Epithelial cell of esophagus (primary cell): ENCODE data around the gene HES4.
"Not testable (repeated sequence)": the region's sequence is repeated elsewhere in the genome, so short reads cannot be mapped to it uniquely, and the experiment has no call there.

ENCODE experiments used
- DNase-seq: peaks from one replicate; pipeline ENCODE4 v3.0.0; 2010; ENCODE audit warnings: low read depth
- H3K4me3 ChIP-seq: 2 replicates; pipeline ENCODE4 v1.5.1; 2011; ENCODE audit warnings: mild to moderate bottlenecking, low read length, control low read depth
- TF ChIP-seq, protein P1 (sequence below): IDR thresholded peaks from 2 replicates; pipeline ENCODE4 v1.5.1; 2011; ENCODE audit warnings: low read depth, mild to moderate bottlenecking, low read length, control low read depth, inconsistent platforms; ENCODE audit not compliant: insufficient read depth; ENCODE audit errors: missing control alignments

HES4 gene

DNA sequence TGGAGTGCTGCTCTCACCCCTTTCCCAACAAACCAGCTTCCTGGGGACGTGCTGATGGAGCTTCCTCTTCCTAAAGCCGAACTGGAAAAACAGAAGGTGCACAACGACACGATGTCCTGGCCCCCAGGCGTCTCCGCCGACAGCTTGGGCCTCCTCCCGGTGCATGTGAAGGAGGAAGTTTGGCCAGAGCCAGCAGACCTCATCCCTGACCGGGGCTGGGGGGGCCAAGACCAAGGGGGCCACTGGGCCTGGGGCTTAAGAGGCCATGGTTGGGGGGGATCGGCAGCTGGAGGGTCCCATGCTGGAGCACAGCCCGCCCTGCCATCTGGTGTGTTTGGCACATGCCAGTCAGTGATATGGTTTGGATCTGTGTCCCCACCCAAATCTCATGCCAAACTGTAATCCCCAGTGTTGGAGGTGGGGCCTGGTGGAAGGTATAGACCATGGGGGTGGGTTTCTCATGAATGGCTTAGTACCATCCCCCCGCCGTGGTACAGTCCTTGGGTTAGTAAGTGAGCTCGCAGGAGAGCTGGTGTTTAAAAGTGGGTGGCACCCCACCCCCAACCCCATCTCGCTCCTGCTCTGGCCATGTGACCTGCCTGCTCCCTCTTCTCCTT, 6.4 kb downstream of the HES4 start:
- TF ChIP-seq, protein P1, sequence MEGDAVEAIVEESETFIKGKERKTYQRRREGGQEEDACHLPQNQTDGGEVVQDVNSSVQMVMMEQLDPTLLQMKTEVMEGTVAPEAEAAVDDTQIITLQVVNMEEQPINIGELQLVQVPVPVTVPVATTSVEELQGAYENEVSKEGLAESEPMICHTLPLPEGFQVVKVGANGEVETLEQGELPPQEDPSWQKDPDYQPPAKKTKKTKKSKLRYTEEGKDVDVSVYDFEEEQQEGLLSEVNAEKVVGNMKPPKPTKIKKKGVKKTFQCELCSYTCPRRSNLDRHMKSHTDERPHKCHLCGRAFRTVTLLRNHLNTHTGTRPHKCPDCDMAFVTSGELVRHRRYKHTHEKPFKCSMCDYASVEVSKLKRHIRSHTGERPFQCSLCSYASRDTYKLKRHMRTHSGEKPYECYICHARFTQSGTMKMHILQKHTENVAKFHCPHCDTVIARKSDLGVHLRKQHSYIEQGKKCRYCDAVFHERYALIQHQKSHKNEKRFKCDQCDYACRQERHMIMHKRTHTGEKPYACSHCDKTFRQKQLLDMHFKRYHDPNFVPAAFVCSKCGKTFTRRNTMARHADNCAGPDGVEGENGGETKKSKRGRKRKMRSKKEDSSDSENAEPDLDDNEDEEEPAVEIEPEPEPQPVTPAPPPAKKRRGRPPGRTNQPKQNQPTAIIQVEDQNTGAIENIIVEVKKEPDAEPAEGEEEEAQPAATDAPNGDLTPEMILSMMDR, result no peak
- H3K4me3 ChIP-seq, result no peak overlapping the region
- no peak for DNase-seq

DNA sequence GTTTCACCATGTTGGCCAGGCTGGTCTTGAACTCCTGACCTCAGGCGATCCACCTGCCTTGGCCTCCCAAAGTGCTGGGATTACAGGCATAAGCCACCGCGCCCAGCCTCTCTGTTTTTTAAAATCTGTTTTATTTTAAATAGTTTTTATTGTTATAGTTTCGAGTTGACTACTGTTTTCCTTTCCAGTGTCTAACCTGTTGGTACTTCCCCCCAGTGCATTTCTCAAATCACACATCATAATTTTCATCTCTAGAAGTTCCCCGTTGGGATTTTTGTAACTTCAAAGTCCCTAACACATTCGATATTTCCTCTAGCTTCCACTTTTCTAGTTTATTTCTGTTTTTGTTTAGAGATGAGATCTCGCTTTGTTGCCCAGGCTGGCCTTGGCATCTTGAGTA, 7.5 kb downstream of the HES4 start:
- TF ChIP-seq, protein P1, result no peak
- no peak overlapping the region for H3K4me3 ChIP-seq
- no peak for DNase-seq

DNA sequence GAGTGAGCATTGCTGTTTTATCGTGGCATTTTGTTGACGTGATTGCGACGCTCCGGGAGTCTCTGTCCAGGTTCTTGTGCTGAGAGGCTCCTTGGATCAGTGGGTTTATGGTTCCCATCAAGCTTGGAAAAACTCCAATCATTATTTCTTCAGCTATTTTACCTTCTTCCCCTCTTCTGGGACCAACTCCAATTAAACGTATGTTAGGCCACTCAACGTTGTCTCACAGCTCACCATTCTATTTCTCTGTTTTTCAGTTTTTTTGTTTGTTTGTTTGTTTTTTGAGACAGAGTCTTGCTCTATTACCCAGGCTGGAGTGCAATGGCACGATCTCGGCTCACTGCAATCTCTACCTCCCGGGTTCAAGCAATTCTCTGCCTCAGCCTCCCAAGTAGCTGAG, 8.0 kb downstream of the HES4 start:
- TF ChIP-seq, protein P1, result no peak
- no peak for DNase-seq
- H3K4me3 ChIP-seq, result no peak overlapping the region

DNA sequence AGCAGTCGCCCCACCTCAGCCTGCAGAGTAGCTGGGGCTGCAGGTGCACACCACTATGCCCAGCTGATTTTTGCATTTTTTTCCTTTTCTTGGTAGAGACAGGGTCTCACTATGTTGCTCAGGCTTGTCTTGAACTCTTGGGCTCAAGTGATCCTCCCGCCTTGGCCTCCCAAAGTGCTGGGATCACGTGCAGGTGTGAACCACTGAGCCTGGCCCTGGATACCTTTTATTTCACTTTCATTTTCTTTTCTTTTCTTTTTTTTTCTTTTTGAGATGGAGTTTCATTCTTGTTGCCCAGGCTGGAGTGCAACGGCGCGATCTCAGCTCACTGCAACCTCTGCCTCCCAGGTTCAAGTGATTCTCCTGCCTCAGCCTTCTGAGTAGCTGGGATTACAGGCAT, 8.6 kb downstream of the HES4 start:
- not testable (repeated sequence) for H3K4me3 ChIP-seq, DNase-seq

DNA sequence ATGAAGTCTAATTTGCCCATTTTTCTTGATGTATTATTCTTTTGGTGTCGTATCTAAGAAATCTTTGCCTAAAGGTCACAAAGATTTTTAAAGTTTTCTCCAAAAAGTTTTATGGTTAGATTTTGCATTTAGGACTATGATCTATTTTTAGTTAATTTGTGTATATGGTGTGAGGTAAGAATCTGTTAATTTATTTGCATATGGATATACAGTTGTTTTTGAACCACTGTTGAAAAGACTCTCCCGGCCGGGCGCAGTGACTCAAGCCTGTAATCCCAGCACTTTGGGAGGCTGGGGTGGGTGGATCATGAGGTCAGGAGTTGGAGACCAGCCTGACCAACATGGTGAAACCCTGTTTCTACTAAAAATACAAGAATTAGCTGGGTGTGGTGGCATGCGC, 11.8 kb downstream of the HES4 start:
- not testable (repeated sequence) for DNase-seq, H3K4me3 ChIP-seq

DNA sequence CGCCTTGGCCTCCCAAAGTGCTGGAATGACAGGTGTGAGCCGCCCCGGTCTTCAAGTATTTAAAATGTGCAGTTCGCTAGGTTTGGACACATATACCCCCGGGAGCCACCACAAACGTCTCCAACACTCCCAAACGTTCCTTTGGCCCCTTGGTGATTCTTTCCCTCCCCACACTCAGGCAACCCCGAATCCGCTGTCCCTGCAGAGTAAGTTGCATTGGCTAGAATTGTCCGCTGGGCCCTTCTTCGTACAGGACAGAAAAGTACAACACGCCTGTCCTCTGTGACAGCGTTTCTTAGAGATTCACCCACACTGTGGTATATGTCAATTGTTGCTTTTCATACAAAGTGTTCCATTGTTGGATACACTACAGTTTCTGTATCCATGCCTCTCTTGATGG, 14.8 kb downstream of the HES4 start:
- no peak overlapping the region for H3K4me3 ChIP-seq
- TF ChIP-seq, protein P1, result no peak
- DNase-seq, result no peak

DNA sequence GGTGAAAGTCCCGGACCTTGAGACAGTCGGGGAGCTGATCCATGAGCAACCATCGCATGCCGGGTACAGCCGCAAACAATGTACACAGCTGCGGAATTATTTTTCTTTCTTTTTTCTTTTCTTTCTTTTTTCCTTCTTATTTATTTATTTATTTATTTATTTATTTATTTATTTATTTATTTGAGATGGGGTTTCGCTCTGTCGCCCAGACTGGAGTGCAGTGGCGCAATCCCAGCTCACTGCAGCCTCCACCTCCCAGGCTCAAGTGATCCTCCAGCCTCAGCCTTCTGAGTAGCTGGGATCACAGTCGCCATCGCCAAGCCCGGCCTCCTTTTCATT, 15.5 kb downstream of the HES4 start:
- no peak for DNase-seq
- no peak overlapping the region for H3K4me3 ChIP-seq
- TF ChIP-seq, protein P1, result no peak

DNA sequence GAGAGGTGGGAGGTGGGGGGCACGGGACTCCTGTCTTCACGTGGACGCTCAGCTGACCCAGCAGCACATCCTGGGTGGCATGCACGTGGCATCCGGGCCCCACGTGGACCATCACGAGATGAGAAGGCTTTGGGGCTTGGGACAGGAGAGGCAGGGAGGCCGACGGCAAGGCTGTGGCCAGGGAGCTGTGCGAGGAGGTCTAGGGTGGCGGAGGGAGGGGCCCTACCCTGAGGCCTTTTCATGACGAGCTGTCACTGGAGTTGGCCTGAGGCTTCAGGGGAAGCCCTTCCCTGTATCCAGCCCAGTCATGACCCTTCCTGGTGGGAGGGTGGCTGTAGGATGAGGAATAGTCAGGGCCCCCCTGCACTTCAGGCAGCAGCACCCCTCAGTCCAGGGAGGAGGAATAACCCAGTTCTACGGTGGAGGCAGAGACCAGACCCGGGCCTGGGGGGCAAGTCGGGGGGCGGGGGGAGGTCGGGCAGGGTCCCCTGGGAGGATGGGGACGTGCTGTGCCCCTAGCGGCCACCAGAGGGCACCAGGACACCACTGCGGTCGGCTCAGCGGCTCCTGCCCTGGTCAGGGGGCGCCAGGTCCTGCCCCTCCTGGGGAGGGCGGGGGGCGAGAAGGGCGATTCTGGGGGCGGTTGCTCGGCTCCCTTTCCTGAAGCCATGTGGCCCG, 16.0 kb downstream of the HES4 start:
- DNase-seq, result no peak
- TF ChIP-seq, protein P1, result peak; percentile 69
- no peak overlapping the region for H3K4me3 ChIP-seq
